NCI-H146 treated with DMSO at 0.1 percent for 48 hours (cell line): ENCODE measurements around the gene CYP2C19.
"Not testable (repeated sequence)": the region's sequence is repeated elsewhere in the genome, so short reads cannot be mapped to it uniquely, and the experiment has no call there.

Experiments
- DNase-seq: peaks from one replicate; lab custom pipeline; 2025; ENCODE audit not compliant: unreplicated experiment; lab: John Stamatoyannopoulos, UW

Gene CYP2C19

DNA sequence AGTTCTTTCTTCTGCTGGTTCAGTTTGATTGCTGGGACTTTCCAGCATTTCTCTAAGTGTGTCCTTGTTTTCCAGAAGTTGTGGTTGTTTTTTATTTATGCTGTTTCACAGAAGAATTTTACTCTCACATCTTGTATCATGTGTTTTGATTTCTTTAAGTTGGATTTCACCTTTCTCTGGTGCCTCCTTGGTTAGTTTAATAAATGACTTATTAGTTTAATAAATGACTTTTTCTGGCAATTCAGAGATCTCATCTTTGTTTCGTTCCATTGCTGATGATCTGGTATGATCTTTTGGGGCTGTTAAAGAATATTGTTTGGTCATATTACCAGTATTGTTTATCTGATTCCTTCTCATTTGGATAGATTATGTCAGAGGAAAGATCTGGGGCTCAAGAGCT lies 116.2 kb downstream of the CYP2C19 start:
- no peak for DNase-seq

DNA sequence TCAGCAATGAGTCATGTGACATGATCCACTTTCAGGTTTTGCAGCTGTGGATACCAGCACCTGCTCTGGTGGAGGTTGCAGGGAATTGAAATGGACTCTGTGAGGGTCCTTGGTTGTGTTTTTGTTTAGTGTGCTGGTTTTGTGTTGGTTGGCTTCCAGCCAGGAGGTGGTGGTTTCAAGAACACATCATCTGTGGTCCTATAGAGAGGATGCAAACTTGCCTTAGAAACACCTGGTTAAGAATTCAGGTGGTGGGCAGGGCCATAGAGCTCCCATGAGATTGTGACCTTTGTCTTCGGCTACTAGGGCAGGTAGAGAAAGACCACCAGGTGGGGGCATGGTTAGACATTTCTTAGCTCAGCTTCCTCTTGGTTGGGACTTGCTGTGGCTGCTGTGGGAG lies 116.7 kb downstream of the CYP2C19 start:
- DNase-seq: no peak

DNA sequence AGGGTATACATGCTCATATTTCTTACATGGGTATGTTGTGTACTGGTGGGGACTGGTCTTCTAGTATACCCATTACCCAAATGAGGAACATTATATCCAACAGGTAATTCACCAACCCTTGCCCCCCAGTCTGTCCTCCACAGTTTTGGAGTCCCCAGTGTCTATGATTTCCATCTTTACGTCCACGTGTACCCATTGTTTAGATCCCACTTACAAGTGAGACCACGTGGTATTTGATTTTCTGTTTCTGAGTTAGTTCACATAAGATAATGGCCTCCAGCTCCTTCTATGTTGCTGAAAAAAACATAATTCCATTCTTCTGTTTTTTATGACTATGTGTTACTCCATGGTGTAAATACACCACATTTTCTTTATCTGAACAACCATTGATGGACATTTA lies 126.6 kb downstream of the CYP2C19 start:
- DNase-seq: no peak

DNA sequence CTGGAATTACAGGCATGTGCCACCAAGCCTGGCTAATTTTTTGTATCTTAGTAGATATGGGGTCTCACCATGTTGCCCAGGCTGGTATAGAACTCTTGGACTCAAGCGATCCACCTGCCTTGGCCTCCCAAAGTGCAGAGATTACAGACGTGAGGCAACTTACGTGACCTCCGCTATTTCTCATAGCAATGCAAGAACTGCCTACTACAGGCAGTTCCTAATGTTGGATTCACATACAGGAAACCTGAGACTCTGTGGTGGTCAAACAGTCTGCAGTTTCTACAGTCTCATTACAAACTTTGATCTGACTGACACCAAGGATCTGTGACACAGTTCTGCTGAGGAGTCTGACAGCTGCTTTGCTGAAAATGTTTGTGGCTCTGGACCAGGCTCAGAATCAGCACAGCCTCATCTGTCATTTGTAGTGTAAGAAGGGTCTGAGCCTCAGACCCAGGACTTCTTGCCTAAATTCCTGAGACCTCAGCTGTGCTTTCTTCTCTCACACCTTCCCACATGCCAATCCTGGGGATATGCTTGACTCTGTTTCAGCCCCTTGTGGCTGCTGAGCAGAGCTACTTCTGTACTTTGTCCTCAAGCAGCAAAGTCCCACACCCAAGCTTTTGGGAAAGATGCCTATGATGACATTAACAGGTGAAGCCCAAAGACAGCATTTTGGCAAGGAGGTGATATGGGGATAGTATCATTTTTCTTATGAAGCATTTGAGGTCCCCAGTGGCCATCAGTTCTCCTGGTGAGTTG lies 128.0 kb downstream of the CYP2C19 start:
- no peak for DNase-seq

DNA sequence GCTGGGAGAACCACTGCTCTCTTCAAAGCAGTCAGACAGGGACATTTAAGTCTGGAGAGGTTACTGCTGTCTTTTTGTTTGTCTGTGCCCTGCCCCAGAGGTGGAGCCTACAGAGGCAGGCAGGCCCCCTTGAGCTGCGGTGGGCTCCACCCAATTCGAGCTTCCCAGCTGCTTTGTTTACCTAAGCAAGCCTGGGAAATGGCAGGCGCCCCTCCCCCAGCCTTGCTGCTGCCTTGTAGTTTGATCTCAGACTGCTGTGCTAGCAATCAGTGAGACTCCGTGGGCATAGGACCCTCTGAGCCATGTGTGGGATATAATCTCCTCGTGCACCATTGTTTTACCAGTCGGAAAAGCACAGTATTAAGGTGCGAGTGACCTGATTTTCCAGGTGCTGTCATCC lies 135.9 kb downstream of the CYP2C19 start:
- DNase-seq: not testable (repeated sequence)

DNA sequence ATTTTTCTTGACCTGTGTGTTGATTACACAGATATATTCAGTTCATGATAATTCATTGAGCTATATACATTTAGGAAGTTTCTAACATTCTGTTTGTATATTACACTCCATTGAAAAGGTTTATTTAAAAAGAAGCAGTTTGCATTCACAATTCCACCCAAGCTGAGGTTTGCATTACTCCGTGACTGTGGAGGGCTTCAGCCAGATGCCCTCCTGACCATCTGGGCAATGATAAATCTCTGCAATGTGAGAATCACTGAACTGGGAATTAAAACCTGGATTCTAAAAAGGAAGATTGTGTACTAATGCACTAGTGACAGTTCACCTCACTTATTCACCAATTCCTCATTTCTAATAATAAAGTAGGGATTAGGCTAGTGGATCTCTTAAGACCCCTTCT lies 139.6 kb downstream of the CYP2C19 start:
- DNase-seq: no peak

DNA sequence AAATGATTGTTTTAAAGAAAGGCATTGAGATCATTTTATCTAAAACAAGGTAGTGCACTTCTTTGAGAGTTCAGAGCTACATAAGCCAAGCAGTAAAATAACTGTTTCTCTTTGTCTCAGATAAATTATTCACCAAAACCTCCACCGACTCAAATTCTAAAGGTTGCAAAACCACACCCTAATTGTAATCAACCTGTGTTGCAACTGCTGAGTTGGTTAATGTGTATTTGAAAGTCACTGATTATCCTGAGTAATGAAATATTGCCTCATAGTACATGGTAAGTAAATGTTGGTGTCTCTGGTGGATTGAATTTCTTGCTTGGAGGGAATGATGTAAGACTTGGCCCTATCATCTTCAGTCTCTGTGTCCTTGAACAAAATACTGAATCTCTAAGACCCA lies 140.1 kb downstream of the CYP2C19 start:
- no peak for DNase-seq
